Erythroblast (primary cell): ENCODE results near the gene MICAL3.

Experiments used
- GATA1 ChIP-seq: IDR thresholded peaks from 2 replicates; pipeline ENCODE4 v1.6.1; 2011; ENCODE audit warnings: low read depth, mild to moderate bottlenecking, control low read depth, low read length, moderate library complexity
- POLR2A ChIP-seq: IDR thresholded peaks from 2 replicates; pipeline ENCODE4 v1.6.1; 2011; ENCODE audit warnings: mild to moderate bottlenecking, low read length

GRCh38 chr22:17864398-17865182 is 159.8 kb downstream of the MICAL3 start:
- no peak for TF ChIP-seq POLR2A
- no peak for TF ChIP-seq GATA1
